Natural killer cell (primary cell): Measurements from ENCODE around the gene MORF4L1. TPM values are rescaled to one million over a fixed set of nuclear protein-coding genes. Genes with fewer than 3 reads are reported as not detected.

Experiments
- ATAC-seq, 3 donors: fragments of 150-1000 bp in 2 of 3; fragments of 200-7000 bp in 1 of 3; cut with Tn5 transposase; 1 replicate in 1 of 3; 2 replicates in 2 of 3; pipeline ENCODE4 v1.10.0; 2021; ENCODE audit warnings: mild to moderate bottlenecking in 2 of 3, moderate library complexity in 2 of 3
- DNase-seq, 2 donors: peaks; one replicate each; pipeline versions ENCODE4 v3.0.0 to v3.0.0-alpha.2; 2013 to 2021; ENCODE audit warnings: mixed read lengths in 1 of 2
- H3K27ac ChIP-seq: one replicate; pipeline ENCODE4 v1.5.1; 2013; ENCODE audit warnings: mild to moderate bottlenecking, low read length
- H3K27me3 ChIP-seq: one replicate; pipeline ENCODE4 v1.6.1; 2013; ENCODE audit warnings: low read length; ENCODE audit not compliant: control insufficient read depth, insufficient read depth
- H3K36me3 ChIP-seq: one replicate; pipeline ENCODE4 v1.6.1; 2013; ENCODE audit warnings: low read length; ENCODE audit not compliant: control insufficient read depth, insufficient read depth
- H3K4me1 ChIP-seq: one replicate; pipeline ENCODE4 v1.6.1; 2013; ENCODE audit warnings: low read length; ENCODE audit not compliant: control insufficient read depth, insufficient read depth
- H3K4me3 ChIP-seq: one replicate; pipeline ENCODE4 v1.5.1; 2013; ENCODE audit warnings: low read length
- H3K9me3 ChIP-seq: one replicate; pipeline ENCODE4 v1.6.1; 2013; ENCODE audit warnings: low read length; ENCODE audit not compliant: control insufficient read depth, insufficient read depth
- H3K27ac Mint-ChIP-seq, 2 donors: one replicate each; pipeline ENCODE4 v1.8.0; 2022; ENCODE audit warnings: mild to moderate bottlenecking in 2 of 2, mixed read lengths in 2 of 2, moderate library complexity in 1 of 2
- H3K27me3 Mint-ChIP-seq, 2 donors: one replicate each; pipeline ENCODE4 v1.8.0; 2022; ENCODE audit warnings: low read depth in 2 of 2, mixed read lengths in 2 of 2
- H3K36me3 Mint-ChIP-seq: one replicate; pipeline ENCODE4 v1.8.0; 2022; ENCODE audit warnings: mixed read lengths
- H3K4me1 Mint-ChIP-seq, 2 donors: one replicate each; pipeline ENCODE4 v1.8.0; 2022; ENCODE audit warnings: mixed read lengths in 2 of 2
- H3K4me3 Mint-ChIP-seq: one replicate; pipeline ENCODE4 v1.8.0; 2022; ENCODE audit warnings: mild to moderate bottlenecking, moderate library complexity, mixed read lengths
- H3K9me3 Mint-ChIP-seq, 2 donors: one replicate each; pipeline ENCODE4 v1.8.0; 2022; ENCODE audit warnings: mixed read lengths in 2 of 2
- WGBS: methylation state at CpG from one replicate; pipeline ENCODE4 v1.1.7; 2013; ENCODE audit warnings: missing lambda C conversion rate; ENCODE audit not compliant: insufficient coverage; 5-methylcytosine and 5-hydroxymethylcytosine counted together
- intact Hi-C: fragments of 100-400 bp; cut with micrococcal nuclease; formaldehyde crosslinking; loops from one replicate; pipeline ENCODE4 v1.14.2; 2022
- total RNA-seq, 4 donors: library from RNA; stranded (reverse); fragments of 120-200 nt in 1 of 4; gene quantifications; one replicate each; pipeline versions ENCODE4 v1.2.3 to v1.2.4, GENCODE V29; 2013 to 2022
- TF ChIP-seq, protein P1 (sequence below): fragments of 200-600 bp; IDR thresholded peaks from one replicate; pipeline ENCODE4 v1.8.0; 2022; ENCODE audit warnings: antibody characterized with exemption

Gene MORF4L1
- total RNA-seq, 3 donors from 2014 or later (not counting 1 experiment from before 2014, with no cell fraction given) = 316 to 348 (median 329) TPM

- peaks cover 9% of the 10 kb centered on the region for H3K4me1 ChIP-seq
- Mint-ChIP-seq H3K27me3 (no peaks in the 10 kb centered on the region), H3K36me3 (no peaks in the 10 kb centered on the region), H3K4me3 (no peak overlapping the region), H3K27ac (no peak overlapping the region), H3K9me3 (no peaks in the 10 kb centered on the region), H3K4me1 (peaks cover 13 to 19% of the 10 kb centered on the region in 2 donors)
- no peaks in the 10 kb centered on the region for H3K9me3 ChIP-seq
- H3K27ac ChIP-seq = no peak overlapping the region
- DNase-seq = no peak
- no peak overlapping the region for H3K4me3 ChIP-seq
- WGBS = 100% methylated on average over 1 of the region's 4 CpGs
- TF ChIP-seq, protein P1, sequence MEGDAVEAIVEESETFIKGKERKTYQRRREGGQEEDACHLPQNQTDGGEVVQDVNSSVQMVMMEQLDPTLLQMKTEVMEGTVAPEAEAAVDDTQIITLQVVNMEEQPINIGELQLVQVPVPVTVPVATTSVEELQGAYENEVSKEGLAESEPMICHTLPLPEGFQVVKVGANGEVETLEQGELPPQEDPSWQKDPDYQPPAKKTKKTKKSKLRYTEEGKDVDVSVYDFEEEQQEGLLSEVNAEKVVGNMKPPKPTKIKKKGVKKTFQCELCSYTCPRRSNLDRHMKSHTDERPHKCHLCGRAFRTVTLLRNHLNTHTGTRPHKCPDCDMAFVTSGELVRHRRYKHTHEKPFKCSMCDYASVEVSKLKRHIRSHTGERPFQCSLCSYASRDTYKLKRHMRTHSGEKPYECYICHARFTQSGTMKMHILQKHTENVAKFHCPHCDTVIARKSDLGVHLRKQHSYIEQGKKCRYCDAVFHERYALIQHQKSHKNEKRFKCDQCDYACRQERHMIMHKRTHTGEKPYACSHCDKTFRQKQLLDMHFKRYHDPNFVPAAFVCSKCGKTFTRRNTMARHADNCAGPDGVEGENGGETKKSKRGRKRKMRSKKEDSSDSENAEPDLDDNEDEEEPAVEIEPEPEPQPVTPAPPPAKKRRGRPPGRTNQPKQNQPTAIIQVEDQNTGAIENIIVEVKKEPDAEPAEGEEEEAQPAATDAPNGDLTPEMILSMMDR = no peak
- ATAC-seq = no peak
- H3K27me3 ChIP-seq = no peaks in the 10 kb centered on the region
- intact Hi-C loops = no loop called here
- peaks cover 36% of the 10 kb centered on the region for H3K36me3 ChIP-seq
These were observed 43.4 kb downstream of the MORF4L1 start for GRCh38 chr15:78916088-78916487.

DNA sequence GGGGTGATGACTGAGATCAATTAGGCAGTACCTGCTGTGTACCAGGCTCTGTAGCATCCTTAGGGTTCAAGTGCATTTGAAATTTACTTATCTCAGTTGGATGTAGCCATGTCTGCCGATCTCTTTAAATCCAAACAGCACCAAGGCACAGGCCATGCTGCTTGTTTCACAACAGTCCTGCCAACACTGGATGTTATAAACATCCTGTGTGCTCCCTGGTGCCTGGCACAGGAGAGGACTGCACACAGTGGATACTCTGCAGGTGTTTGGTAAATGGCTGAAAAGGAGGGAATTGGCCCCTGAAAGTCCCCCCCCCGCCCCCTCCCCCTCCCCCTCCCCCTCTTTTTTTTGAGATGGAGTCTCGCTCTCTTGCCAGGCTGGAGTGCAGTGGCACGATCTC lies 45.2 kb downstream of the MORF4L1 start:
- ATAC-seq (no peak), DNase-seq (no peak)
- Histone ChIP-seq H3K4me1 (peaks cover 5% of the 10 kb centered on the region), H3K36me3 (peaks cover 44% of the 10 kb centered on the region), H3K4me3 (no peak overlapping the region), H3K9me3 (no peaks in the 10 kb centered on the region), H3K27me3 (no peaks in the 10 kb centered on the region), H3K27ac (no peak overlapping the region)
- H3K27me3 Mint-ChIP-seq = no peaks in the 10 kb centered on the region
- intact Hi-C loops = no loop called here
- peaks cover 0 to 5% of the 10 kb centered on the region in 2 donors for H3K4me1 Mint-ChIP-seq
- 96% methylated on average over 1 of the region's 4 CpGs for WGBS
- H3K9me3 Mint-ChIP-seq = no peaks in the 10 kb centered on the region
- TF ChIP-seq, protein P1 = no peak
- no peaks in the 10 kb centered on the region for H3K36me3 Mint-ChIP-seq
- H3K4me3 Mint-ChIP-seq = no peak overlapping the region
- H3K27ac Mint-ChIP-seq = no peak overlapping the region

- TF ChIP-seq, protein P1 = no peak
- Histone ChIP-seq H3K27me3 (no peaks in the 10 kb centered on the region), H3K9me3 (no peaks in the 10 kb centered on the region), H3K4me3 (no peak overlapping the region), H3K27ac (no peak overlapping the region), H3K36me3 (peaks cover 37% of the 10 kb centered on the region), H3K4me1 (no peaks in the 10 kb centered on the region)
- no peak overlapping the region for H3K27ac Mint-ChIP-seq
- peaks cover 0 to 5% of the 10 kb centered on the region in 2 donors for H3K4me1 Mint-ChIP-seq
- WGBS = 77% methylated on average over 6 of the region's 6 CpGs
- H3K36me3 Mint-ChIP-seq = no peaks in the 10 kb centered on the region
- ATAC-seq = no peak
- H3K4me3 Mint-ChIP-seq = no peak overlapping the region
- no peaks in the 10 kb centered on the region for H3K27me3 Mint-ChIP-seq
- no peaks in the 10 kb centered on the region for H3K9me3 Mint-ChIP-seq
- intact Hi-C loops = no loop called here
- DNase-seq = no peak
These were observed 48.8 kb downstream of the MORF4L1 start for GRCh38 chr15:78921517-78921916.

DNA sequence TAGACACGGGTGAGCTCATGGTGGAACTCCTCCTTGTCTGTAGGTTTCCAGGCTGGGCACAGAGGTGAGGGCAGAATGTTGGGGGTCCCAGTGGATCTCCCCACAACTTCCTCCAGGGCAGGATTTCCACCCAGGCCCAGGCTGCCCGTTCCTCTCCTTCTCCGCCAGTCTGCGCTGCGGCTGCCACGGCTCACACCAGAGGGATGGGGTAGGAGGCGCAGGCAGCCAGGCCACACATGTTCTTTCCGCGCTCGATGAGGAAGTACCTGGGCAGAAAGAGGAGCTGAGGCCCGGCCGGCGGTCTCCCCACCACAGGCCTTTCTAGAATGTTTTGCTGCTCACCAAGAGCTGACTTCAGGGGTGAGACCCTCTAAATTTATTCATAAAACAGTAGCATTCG lies 49.2 kb downstream of the MORF4L1 start:
- Mint-ChIP-seq H3K4me3 (no peak overlapping the region), H3K27me3 (no peaks in the 10 kb centered on the region), H3K27ac (no peak overlapping the region), H3K9me3 (no peaks in the 10 kb centered on the region), H3K36me3 (no peaks in the 10 kb centered on the region), H3K4me1 (peaks cover 0 to 2% of the 10 kb centered on the region in 2 donors)
- Histone ChIP-seq H3K9me3 (no peaks in the 10 kb centered on the region), H3K4me1 (no peaks in the 10 kb centered on the region), H3K36me3 (peaks cover 37% of the 10 kb centered on the region), H3K4me3 (no peak overlapping the region), H3K27me3 (no peaks in the 10 kb centered on the region), H3K27ac (no peak overlapping the region)
- WGBS = 95% methylated on average over 14 of the region's 14 CpGs
- no peak for ATAC-seq
- TF ChIP-seq, protein P1 = no peak
- no peak for DNase-seq
- intact Hi-C loops = no loop called here
